ENCODE results near the gene GPR35. TPM values are rescaled to one million over a fixed set of nuclear protein-coding genes. Genes with fewer than 3 reads are reported as not detected.

Gene GPR35
- total RNA-seq, 4 donors from 2014 or later: 61.1 to 341 (median 261) TPM

- peaks cover 0 to 43% (median 0%) of the 10 kb centered on the region in 3 donors for H3K36me3 ChIP-seq
- H3K27ac ChIP-seq: no peak overlapping the region
- TF ChIP-seq, protein P1, sequence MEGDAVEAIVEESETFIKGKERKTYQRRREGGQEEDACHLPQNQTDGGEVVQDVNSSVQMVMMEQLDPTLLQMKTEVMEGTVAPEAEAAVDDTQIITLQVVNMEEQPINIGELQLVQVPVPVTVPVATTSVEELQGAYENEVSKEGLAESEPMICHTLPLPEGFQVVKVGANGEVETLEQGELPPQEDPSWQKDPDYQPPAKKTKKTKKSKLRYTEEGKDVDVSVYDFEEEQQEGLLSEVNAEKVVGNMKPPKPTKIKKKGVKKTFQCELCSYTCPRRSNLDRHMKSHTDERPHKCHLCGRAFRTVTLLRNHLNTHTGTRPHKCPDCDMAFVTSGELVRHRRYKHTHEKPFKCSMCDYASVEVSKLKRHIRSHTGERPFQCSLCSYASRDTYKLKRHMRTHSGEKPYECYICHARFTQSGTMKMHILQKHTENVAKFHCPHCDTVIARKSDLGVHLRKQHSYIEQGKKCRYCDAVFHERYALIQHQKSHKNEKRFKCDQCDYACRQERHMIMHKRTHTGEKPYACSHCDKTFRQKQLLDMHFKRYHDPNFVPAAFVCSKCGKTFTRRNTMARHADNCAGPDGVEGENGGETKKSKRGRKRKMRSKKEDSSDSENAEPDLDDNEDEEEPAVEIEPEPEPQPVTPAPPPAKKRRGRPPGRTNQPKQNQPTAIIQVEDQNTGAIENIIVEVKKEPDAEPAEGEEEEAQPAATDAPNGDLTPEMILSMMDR (IDR thresholded peaks at IDR 0.05): no peak
- TF ChIP-seq POLR2A (IDR thresholded peaks at IDR 0.05): no peak
- no peaks in the 10 kb centered on the region for H3K27me3 ChIP-seq
- H3K4me1 ChIP-seq: peaks cover 0 to 12% (median 3%) of the 10 kb centered on the region in 4 donors
- no peak overlapping the region for H3K4me3 ChIP-seq
- DNase-seq: peak in 1 of 3 donors; percentile 43
- peaks cover 0 to 10% (median 0%) of the 10 kb centered on the region in 4 donors for H3K9me3 ChIP-seq
These were observed 4.9 kb downstream of the GPR35 start for GRCh38 chr2:240629968-240630770.

GRCh38 chr2:240630771-240631547 lies 5.7 kb downstream of the GPR35 start:
- Histone ChIP-seq H3K36me3 (peaks cover 0 to 43% (median 0%) of the 10 kb centered on the region in 3 donors), H3K9me3 (peaks cover 0 to 10% (median 0%) of the 10 kb centered on the region in 4 donors), H3K27me3 (no peaks in the 10 kb centered on the region), H3K27ac (no peak overlapping the region), H3K4me3 (no peak overlapping the region), H3K4me1 (peaks cover 0 to 10% (median 3%) of the 10 kb centered on the region in 4 donors)
- no peak for TF ChIP-seq POLR2A (IDR thresholded peaks at IDR 0.05)
- TF ChIP-seq, protein P1 (IDR thresholded peaks at IDR 0.05): no peak
- DNase-seq: peak in 1 of 3 donors; percentile 37

GRCh38 chr2:240631548-240632305 lies 6.4 kb downstream of the GPR35 start:
- Histone ChIP-seq H3K27ac (no peak overlapping the region), H3K4me1 (peaks cover 0 to 6% (median 3%) of the 10 kb centered on the region in 4 donors), H3K27me3 (no peaks in the 10 kb centered on the region), H3K9me3 (peaks cover 0 to 10% (median 0%) of the 10 kb centered on the region in 4 donors), H3K4me3 (no peak overlapping the region), H3K36me3 (peaks cover 0 to 41% (median 0%) of the 10 kb centered on the region in 3 donors)
- peak in 2 of 3 donors; percentile 39 to 47 for DNase-seq
- TF ChIP-seq, protein P1 (IDR thresholded peaks at IDR 0.05): no peak
- no peak for TF ChIP-seq POLR2A (IDR thresholded peaks at IDR 0.05)

- H3K4me3 ChIP-seq: no peak overlapping the region
- peaks cover 0 to 35% (median 0%) of the 10 kb centered on the region in 3 donors for H3K36me3 ChIP-seq
- H3K4me1 ChIP-seq: peaks cover 0 to 1% (median 0%) of the 10 kb centered on the region in 4 donors
- no peaks in the 10 kb centered on the region for H3K27me3 ChIP-seq
- peak in 1 of 3 donors; percentile 49 for DNase-seq
- no peak overlapping the region for H3K27ac ChIP-seq
- TF ChIP-seq, protein P1 (IDR thresholded peaks at IDR 0.05): no peak
- no peak for TF ChIP-seq POLR2A (IDR thresholded peaks at IDR 0.05)
- H3K9me3 ChIP-seq: peaks cover 0 to 10% (median 0%) of the 10 kb centered on the region in 4 donors
These were observed 7.0 kb downstream of the GPR35 start for GRCh38 chr2:240632306-240632721.

Data from Peyer's patch (tissue), 4 donors.